ES-I3 (cell line): ENCODE results near the gene DDX10.

ENCODE experiments used
- H3K36me3 ChIP-seq: 2 replicates; pipeline ENCODE4 v1.6.1; 2013; ENCODE audit warnings: mild to moderate bottlenecking, low read length, control low read depth, moderate library complexity; ENCODE audit not compliant: insufficient read depth
- H3K4me1 ChIP-seq: 2 replicates; pipeline ENCODE4 v1.6.1; 2013; ENCODE audit warnings: mild to moderate bottlenecking, control low read depth, low read length; ENCODE audit not compliant: insufficient read depth
- H3K9ac ChIP-seq: 2 replicates; pipeline ENCODE4 v1.6.1; 2013; ENCODE audit warnings: low read depth, mild to moderate bottlenecking, low read length, moderate library complexity
- H3K9me3 ChIP-seq: 2 replicates; pipeline ENCODE4 v1.6.1; 2013; ENCODE audit warnings: mild to moderate bottlenecking, low read length, moderate library complexity; ENCODE audit not compliant: control insufficient read depth, insufficient read depth

DDX10 gene

DNA sequence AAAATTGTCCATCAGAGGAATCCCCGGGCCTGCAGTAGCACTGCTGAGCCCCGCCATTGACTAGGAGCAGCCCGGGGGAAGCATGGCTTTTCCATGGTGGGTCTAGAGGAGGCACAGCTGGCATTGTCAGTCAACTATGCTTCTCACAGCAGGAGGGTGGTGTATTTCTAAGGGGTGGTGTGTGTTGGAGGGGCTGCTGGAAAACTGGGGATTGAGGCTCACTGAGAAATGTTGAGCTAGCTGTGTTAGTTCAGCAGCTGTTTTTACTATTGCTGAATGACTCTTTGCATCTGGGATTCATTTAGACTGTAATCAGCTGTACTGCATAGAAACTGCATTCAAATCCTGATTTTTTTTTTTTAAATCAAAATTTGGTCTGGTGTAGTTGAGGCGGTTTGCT is 5.6 kb downstream of the DDX10 start:
- Histone ChIP-seq H3K9ac (no peak overlapping the region), H3K9me3 (no peaks in the 10 kb centered on the region), H3K36me3 (peaks cover 3% of the 10 kb centered on the region; the same call in 1 of the 2 replicates), H3K4me1 (peaks cover 21% of the 10 kb centered on the region)

DNA sequence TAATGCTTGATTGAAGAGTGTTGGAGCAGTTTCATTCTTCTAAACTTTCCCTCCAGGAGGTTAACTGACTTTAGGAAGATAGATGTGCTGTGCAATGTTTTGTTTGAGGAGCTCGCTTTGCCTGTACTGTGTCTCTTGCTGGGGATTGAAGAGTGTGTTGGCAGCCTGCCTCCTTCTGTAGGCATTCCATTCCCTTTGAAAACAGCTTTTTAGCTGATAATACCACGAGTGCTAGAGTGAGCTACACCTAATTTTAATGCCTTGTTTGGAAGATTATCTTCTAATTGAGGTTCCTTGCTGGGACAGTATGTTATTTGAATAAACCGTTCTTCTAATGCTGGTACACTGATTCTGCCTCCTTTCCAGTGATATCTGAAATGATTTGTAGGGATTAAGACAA is 7.2 kb downstream of the DDX10 start:
- Histone ChIP-seq H3K36me3 (peaks cover 3% of the 10 kb centered on the region; the same call in 1 of the 2 replicates), H3K4me1 (peaks cover 12% of the 10 kb centered on the region; the same call in 1 of the 2 replicates), H3K9me3 (no peaks in the 10 kb centered on the region), H3K9ac (no peak overlapping the region)

DNA sequence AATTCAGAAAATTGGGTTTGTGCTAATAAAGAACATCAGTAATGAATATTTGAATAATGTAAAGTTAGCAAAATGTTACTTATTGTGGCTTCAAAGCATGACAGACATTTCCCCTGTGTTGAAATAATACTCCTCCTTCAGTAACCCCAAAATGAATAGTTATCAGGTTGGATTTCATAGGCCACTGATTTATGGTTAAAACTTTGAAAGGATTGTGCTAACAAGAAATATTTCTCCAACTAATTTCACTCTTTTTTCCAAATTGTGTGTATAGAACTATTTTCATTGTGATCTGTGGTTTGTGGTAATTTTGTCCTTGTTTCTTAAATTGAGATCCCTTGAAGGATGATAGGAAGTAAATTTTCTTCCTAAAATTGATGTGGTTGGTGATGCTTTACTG is 7.9 kb downstream of the DDX10 start:
- Histone ChIP-seq H3K9ac (no peak overlapping the region), H3K36me3 (no peaks in the 10 kb centered on the region; the same call in none of the 2 replicates), H3K4me1 (peaks cover 9% of the 10 kb centered on the region; the same call in 1 of the 2 replicates), H3K9me3 (no peaks in the 10 kb centered on the region)

- Histone ChIP-seq H3K36me3 (peaks cover 6% of the 10 kb centered on the region), H3K9me3 (no peaks in the 10 kb centered on the region), H3K4me1 (no peaks in the 10 kb centered on the region), H3K9ac (no peak overlapping the region)
Measured at GRCh38 chr11:108679045-108679444, 14.2 kb downstream of the DDX10 start.

- no peaks in the 10 kb centered on the region for H3K4me1 ChIP-seq
- H3K9ac ChIP-seq = no peak overlapping the region
- H3K36me3 ChIP-seq = peaks cover 6% of the 10 kb centered on the region
- H3K9me3 ChIP-seq = no peaks in the 10 kb centered on the region
Measured at GRCh38 chr11:108680271-108680670, 15.4 kb downstream of the DDX10 start.

DNA sequence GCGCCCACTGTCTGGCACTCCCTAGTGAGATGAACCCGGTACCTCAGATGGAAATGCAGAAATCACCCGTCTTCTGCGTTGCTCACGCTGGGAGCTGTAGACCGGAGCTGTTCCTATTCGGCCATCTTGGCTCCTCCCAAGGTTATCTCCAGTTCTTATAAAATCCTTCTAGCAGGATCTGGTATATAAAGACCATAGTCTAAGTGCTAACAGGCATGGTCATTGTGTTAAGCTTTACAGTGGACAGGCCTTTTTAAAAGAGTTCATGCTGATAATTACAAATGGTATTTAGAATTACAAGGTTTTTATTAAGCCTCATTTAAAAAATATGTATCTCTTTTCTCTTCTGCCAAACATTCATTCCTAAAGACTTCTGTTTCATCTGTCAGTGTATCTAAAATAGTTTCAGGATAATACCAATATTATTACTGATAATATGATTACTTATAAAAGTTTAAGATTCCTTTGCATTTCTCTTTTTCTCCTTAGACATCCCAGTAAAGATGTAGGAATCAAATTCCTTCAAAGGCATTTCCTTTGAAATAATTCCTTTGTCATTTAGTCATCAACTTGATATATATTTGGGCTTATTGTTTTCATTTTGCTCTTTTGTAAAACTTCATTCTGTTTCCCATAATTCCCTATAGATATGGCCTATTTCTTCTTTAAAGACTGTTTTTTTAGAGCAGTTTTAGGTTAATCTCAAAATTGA is 20.7 kb downstream of the DDX10 start:
- no peak overlapping the region for H3K9ac ChIP-seq
- H3K36me3 ChIP-seq = no peaks in the 10 kb centered on the region
- no peaks in the 10 kb centered on the region for H3K4me1 ChIP-seq
- H3K9me3 ChIP-seq = no peaks in the 10 kb centered on the region

DNA sequence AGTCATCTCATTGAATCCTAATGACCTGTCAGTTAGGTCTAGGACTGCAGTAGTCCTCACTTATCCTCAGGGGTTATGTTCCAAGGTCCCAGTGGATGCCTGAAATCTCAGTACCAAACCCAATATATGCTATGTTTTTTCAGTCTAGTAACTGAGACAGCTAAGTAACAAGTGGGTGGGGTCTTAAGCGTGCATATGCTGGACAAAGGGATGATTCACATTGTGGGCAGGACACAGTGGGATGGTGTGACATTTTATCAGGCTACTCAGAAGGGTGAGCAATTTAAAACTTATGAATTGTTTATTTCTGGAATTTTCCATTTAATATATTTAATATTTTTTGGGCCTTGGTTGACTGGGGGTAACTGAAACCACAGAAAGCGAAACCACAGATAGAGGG is 29.0 kb downstream of the DDX10 start:
- Histone ChIP-seq H3K9ac (no peak overlapping the region), H3K36me3 (peaks cover 8% of the 10 kb centered on the region; the same call in 1 of the 2 replicates), H3K4me1 (no peaks in the 10 kb centered on the region), H3K9me3 (no peaks in the 10 kb centered on the region)

GRCh38 chr11:108694846-108695245 is 30.0 kb downstream of the DDX10 start:
- Histone ChIP-seq H3K9me3 (no peaks in the 10 kb centered on the region), H3K36me3 (peaks cover 12% of the 10 kb centered on the region; the same call in 1 of the 2 replicates)

DNA sequence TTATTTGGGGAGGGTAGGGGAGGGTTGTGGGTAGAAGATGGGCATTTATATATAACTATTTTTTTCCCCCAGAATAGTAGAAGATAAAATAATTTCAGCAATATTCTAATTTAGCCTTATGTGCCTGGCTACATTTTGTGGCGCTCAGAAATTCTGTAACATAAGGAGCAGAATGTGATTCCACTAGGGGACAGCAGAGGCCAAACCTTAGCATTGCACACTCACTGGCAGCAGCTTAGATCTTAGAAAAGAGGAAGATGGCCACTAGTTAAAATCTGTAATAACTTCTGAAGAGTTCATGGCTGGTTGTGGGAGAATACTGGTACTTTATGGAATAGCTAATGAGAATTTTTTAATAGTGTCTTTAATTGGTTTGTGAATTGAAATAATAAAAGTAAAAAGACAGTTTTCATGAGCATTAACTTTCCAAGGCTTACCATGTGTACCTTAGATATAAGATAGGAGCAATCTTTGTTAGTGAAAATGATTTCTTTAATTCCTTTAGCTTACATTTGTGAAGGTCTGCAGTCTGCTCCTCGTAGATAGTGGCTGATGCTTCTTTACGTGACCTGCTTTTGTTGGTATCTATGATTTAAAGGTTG is 33.1 kb downstream of the DDX10 start:
- Histone ChIP-seq H3K36me3 (peaks cover 12% of the 10 kb centered on the region; the same call in 1 of the 2 replicates), H3K9ac (no peak overlapping the region), H3K4me1 (no peaks in the 10 kb centered on the region), H3K9me3 (no peaks in the 10 kb centered on the region)

More at GRCh38 chr11:108694846-108695245, 30.0 kb downstream of the DDX10 start:
- H3K4me1 ChIP-seq = no peaks in the 10 kb centered on the region
- H3K9ac ChIP-seq = no peak overlapping the region

DNA sequence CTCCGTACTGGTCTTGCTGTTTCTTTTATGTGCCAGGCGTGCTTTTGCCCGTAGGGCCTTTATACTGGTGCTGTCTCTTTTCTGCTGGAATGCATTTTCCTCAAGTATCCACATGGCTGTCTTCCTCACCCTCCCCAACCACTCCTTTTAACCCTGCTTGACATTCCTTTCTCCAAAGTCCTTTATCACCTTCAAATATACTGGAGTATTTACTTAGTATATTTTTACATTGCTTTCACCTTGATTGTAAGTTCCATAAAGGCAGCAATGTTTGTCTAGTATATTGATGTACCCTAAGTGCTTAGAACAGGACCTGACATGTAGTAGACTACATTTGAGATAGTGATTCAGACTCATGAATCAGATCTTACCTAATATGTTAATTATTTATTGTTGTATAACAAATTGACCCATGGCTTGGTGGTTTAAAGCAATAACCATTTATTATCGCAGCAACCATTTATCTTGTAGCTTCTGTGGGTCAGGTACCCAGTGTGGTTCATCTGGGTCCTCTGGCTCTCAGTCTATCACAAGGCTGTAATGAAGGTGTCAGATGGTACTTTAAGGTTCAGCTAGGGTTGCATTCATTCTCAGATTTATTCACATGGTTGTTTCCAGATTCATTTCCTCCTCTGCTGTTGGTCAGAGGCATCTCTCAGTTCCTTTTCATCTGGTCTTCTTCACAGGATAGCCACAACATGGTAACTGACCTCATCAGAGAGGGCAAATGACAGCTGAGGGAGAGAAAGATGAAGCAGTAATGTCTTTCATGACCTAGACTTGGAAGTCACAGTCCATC is 34.2 kb downstream of the DDX10 start:
- no peaks in the 10 kb centered on the region for H3K4me1 ChIP-seq
- no peak overlapping the region for H3K9ac ChIP-seq
- peaks cover 9% of the 10 kb centered on the region; the same call in 1 of the 2 replicates for H3K36me3 ChIP-seq
- no peaks in the 10 kb centered on the region for H3K9me3 ChIP-seq

DNA sequence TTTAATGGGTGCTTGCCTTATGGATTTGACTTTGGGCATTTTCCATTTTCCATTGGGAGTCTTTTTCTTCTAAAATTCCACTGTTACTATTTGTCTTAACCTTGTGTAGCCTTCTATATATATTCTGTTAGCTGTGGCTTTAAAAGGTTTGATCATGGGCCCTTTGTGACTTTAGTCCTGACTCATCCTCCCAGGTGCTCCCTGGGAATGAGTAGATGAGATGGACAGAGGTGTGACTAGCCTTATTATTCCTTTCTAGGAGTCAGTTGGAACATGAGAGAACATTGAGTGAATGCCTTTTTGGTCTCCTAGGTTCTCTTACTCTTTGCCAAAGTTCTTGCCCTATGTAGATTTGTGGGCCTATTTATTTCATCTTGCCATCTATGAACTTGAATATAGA is 39.0 kb downstream of the DDX10 start:
- H3K36me3 ChIP-seq = peaks cover 17% of the 10 kb centered on the region
- no peak overlapping the region for H3K9ac ChIP-seq
- no peaks in the 10 kb centered on the region; the same call in 1 of the 2 replicates for H3K9me3 ChIP-seq
- H3K4me1 ChIP-seq = peaks cover 6% of the 10 kb centered on the region

DNA sequence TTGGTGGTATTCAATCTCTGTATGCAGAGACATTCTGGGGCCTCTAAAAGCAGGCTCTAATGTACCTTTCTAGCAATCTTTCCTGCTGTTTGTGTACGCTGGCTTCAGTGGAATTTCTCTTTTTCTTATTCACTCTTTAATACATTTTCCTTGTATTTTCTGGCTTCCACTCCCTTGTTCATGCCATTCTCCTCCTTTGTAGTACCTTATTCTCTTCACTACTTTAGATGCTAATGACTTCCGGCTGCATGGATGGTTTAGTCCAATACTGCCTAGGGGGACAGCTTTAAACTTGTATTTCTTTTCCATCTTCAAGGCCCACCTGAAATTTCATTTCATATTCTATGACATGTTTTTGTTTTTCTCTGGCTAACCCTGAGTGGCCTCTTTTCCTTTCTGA is 40.2 kb downstream of the DDX10 start:
- peaks cover 15% of the 10 kb centered on the region for H3K36me3 ChIP-seq
- peaks cover 6% of the 10 kb centered on the region for H3K4me1 ChIP-seq
- H3K9ac ChIP-seq = no peak overlapping the region
- no peaks in the 10 kb centered on the region; the same call in 1 of the 2 replicates for H3K9me3 ChIP-seq

GRCh38 chr11:108708173-108708572 is 43.3 kb downstream of the DDX10 start:
- H3K9me3 ChIP-seq = peaks cover 2% of the 10 kb centered on the region; the same call in 1 of the 2 replicates
- H3K9ac ChIP-seq = no peak overlapping the region
- H3K4me1 ChIP-seq = peaks cover 6% of the 10 kb centered on the region
- H3K36me3 ChIP-seq = peaks cover 15% of the 10 kb centered on the region

DNA sequence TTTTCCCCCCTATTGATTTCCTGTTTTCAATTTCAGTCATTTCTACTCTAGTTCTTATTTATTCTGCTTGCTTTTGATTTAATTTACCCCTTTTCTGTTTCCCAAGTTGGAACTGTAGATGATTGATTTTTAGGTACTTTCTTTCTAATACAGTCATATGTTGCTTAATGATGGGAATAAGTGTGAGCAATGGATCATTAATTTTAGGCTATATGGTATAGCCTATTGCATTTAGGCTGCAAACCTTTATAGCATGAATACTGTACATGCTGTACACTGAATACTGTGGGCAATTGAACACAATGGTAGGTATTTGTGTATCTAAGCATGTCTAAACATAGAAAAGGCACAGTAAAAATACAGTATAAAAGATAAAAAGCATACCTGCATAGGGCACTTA is 44.9 kb downstream of the DDX10 start:
- Histone ChIP-seq H3K36me3 (peaks cover 15% of the 10 kb centered on the region), H3K9me3 (peaks cover 2% of the 10 kb centered on the region; the same call in 1 of the 2 replicates), H3K9ac (no peak overlapping the region), H3K4me1 (no peaks in the 10 kb centered on the region)
